A549 (cell line): ENCODE data around the gene MS4A4E. TPM values are rescaled to one million over a fixed set of nuclear protein-coding genes. Genes with fewer than 3 reads are reported as not detected.

Experiments used
- ATAC-seq, 2 experiments: fragments of 200-7000 bp in 1 of 2; fragments of >200 bp in 1 of 2; cut with Nextera tagmentation in 1 of 2; cut with Tn5 transposase in 1 of 2; 3 replicates each; pipeline versions ENCODE4 v1.8.0 to v1.9.1; 2018 to 2020; ENCODE audit warnings: mild to moderate bottlenecking in 1 of 2, moderate library complexity in 1 of 2
- CTCF ChIA-PET: fragments of 300-600 bp; sonication (Branson Sonifier 250); formaldehyde crosslinking; extraction: SDS; loops from one replicate; lab custom pipeline; 2021; ENCODE audit warnings: antibody characterized with exemption, inconsistent platforms; lab: Yijun Ruan, JAX
- POLR2A ChIA-PET: fragments of 350-600 bp; formaldehyde crosslinking; extraction: SDS; loops from one replicate; lab custom pipeline; 2021; ENCODE audit warnings: antibody characterized with exemption, inconsistent platforms; lab: Yijun Ruan, JAX
- DNase-seq, 2 experiments: peaks; one replicate each; pipeline versions ENCODE4 v3.0.0 to v3.0.0-alpha.2; 2011 to 2016; ENCODE audit warnings: low read depth in 1 of 2, low spot score in 1 of 2
- FAIRE-seq: peaks from 2 replicates; lab custom pipeline; 2011; peaks lifted over from hg19 to GRCh38; lab: Jason Lieb, UNC
- H3K27ac ChIP-seq, 2 experiments: fragments of >200 bp; sonication (Bioruptor Twin); formaldehyde crosslinking; 3 replicates each; pipeline ENCODE4 v1.5.1; 2016 to 2017
- H3K4me1 ChIP-seq: fragments of >200 bp; sonication (Bioruptor Twin); formaldehyde crosslinking; 3 replicates; pipeline ENCODE4 v1.6.1; 2016
- H3K4me2 ChIP-seq: fragments of >200 bp; sonication (Bioruptor Twin); formaldehyde crosslinking; 3 replicates; pipeline ENCODE4 v1.6.1; 2016
- H3K4me3 ChIP-seq: fragments of >200 bp; sonication (Bioruptor Twin); formaldehyde crosslinking; 3 replicates; pipeline ENCODE4 v1.5.1; 2016
- H3K9me3 ChIP-seq: fragments of >200 bp; sonication (Bioruptor Twin); formaldehyde crosslinking; 3 replicates; pipeline ENCODE4 v1.6.1; 2016
- ATOH8 ChIP-seq: fragments of 250-450 bp; sonication (Bioruptor Pico); IDR thresholded peaks from 2 replicates; pipeline ENCODE4 v1.5.0; 2020; ENCODE audit warnings: low read depth, mild to moderate bottlenecking, moderate library complexity
- CEBPB ChIP-seq, 2 experiments: fragments of >200 bp in 1 of 2; sonication (Bioruptor Twin) in 1 of 2; formaldehyde crosslinking in 1 of 2; IDR thresholded peaks; 2 replicates each; pipeline ENCODE4 v1.6.1; 2012 to 2016
- CHD2 ChIP-seq: fragments of 150-350 bp; IDR thresholded peaks from 2 replicates; pipeline ENCODE4 v1.6.1; 2014; ENCODE audit warnings: low read length; ENCODE audit not compliant: partially characterized antibody
- CTCF ChIP-seq: fragments of >200 bp; sonication (Bioruptor Twin); formaldehyde crosslinking; IDR thresholded peaks from 3 replicates; pipeline ENCODE4 v1.5.1; 2016
- E2F6 ChIP-seq: IDR thresholded peaks from 2 replicates; pipeline ENCODE4 v1.6.1; 2012; ENCODE audit warnings: low read depth, borderline replicate concordance
- ESRRA ChIP-seq: fragments of 150-350 bp; IDR thresholded peaks from 2 replicates; pipeline ENCODE4 v1.6.1; 2014; ENCODE audit warnings: mild to moderate bottlenecking, low read length, borderline replicate concordance
- FOSL2 ChIP-seq, 2 experiments: fragments of 450-650 bp in 1 of 2; fragments of >200 bp in 1 of 2; sonication (Bioruptor Twin) in 1 of 2; formaldehyde crosslinking; IDR thresholded peaks; 2 replicates each; pipeline versions ENCODE4 v1.5.0 to v1.6.1; 2016 to 2020; ENCODE audit warnings: mild to moderate bottlenecking in 1 of 2, moderate library complexity in 1 of 2
- GATA3 ChIP-seq: IDR thresholded peaks from 2 replicates; pipeline ENCODE4 v1.6.1; 2012; ENCODE audit warnings: borderline replicate concordance
- HES2 ChIP-seq: fragments of >200 bp; sonication (Bioruptor Twin); formaldehyde crosslinking; IDR thresholded peaks from 2 replicates; pipeline ENCODE4 v1.6.1; 2016
- HEYL ChIP-seq: fragments of 250-450 bp; sonication (Bioruptor Pico); IDR thresholded peaks from 2 replicates; pipeline ENCODE4 v1.8.0; 2021; ENCODE audit warnings: mild to moderate bottlenecking, moderate library complexity
- JUNB ChIP-seq: fragments of >200 bp; sonication (Bioruptor Twin); formaldehyde crosslinking; IDR thresholded peaks from 2 replicates; pipeline ENCODE4 v1.6.1; 2016
- KDM5A ChIP-seq: fragments of 200-600 bp; sonication (generic); IDR thresholded peaks from 2 replicates; pipeline ENCODE4 v1.6.1; 2016; ENCODE audit warnings: antibody characterized with exemption, mild to moderate bottlenecking
- NFE2L2 ChIP-seq: fragments of 150-350 bp; conservative IDR thresholded peaks from 2 replicates; pipeline ENCODE4 v1.6.1; 2014; ENCODE audit warnings: low read length
- NPAS2 ChIP-seq: fragments of 250-450 bp; sonication (Bioruptor Pico); IDR thresholded peaks from 2 replicates; pipeline ENCODE4 v1.8.0; 2022; ENCODE audit warnings: mild to moderate bottlenecking, moderate library complexity, borderline replicate concordance
- PBX3 ChIP-seq: IDR thresholded peaks from 2 replicates; pipeline ENCODE4 v1.6.1; 2012
- POLR2A ChIP-seq: IDR thresholded peaks from 2 replicates; pipeline ENCODE4 v1.6.1; 2012; ENCODE audit warnings: mild to moderate bottlenecking, low read length
- RAD21 ChIP-seq, 2 experiments: fragments of >200 bp in 1 of 2; sonication (Bioruptor Twin) in 1 of 2; formaldehyde crosslinking in 1 of 2; IDR thresholded peaks in 1 of 2; conservative IDR thresholded peaks in 1 of 2; 2 replicates in 1 of 2; 3 replicates in 1 of 2; pipeline ENCODE4 v1.6.1; 2012 to 2018; ENCODE audit warnings: inconsistent platforms in 1 of 2
- RCOR1 ChIP-seq: fragments of 150-350 bp; IDR thresholded peaks from 2 replicates; pipeline ENCODE4 v1.6.1; 2014; ENCODE audit warnings: antibody characterized with exemption, low read length, low read depth
- REST ChIP-seq: fragments of 200-600 bp; sonication (generic); IDR thresholded peaks from 2 replicates; pipeline ENCODE4 v1.6.1; 2016; ENCODE audit warnings: antibody characterized with exemption, mild to moderate bottlenecking, moderate library complexity
- SMC3 ChIP-seq: fragments of >200 bp; sonication (Bioruptor Twin); formaldehyde crosslinking; IDR thresholded peaks from 3 replicates; pipeline ENCODE4 v1.6.1; 2018; ENCODE audit warnings: inconsistent platforms
- ZC3H11A ChIP-seq: fragments of 450-650 bp; IDR thresholded peaks from 2 replicates; pipeline ENCODE4 v1.6.1; 2014; ENCODE audit warnings: antibody characterized with exemption, mild to moderate bottlenecking
- ZFP36 ChIP-seq: fragments of 450-650 bp; IDR thresholded peaks from 2 replicates; pipeline ENCODE4 v1.6.1; 2014; ENCODE audit warnings: borderline replicate concordance; ENCODE audit not compliant: partially characterized antibody
- WGBS: methylation state at CpG from one replicate; pipeline ENCODE4 v1.1.6; 2017; ENCODE audit errors: missing lambda C conversion rate; 5-methylcytosine and 5-hydroxymethylcytosine counted together
- polyA plus RNA-seq, 4 experiments: library from polyadenylated mRNA; depleted of rRNA in 3 of 4; stranded (reverse); fragments of >200 nt; fragmentation: RNase III in 1 of 4; extraction: RNeasy Plus Mini Kit Qiagen cat#74134 plus additional on column Dnase treatment in 1 of 4; gene quantifications; 2 replicates in 3 of 4; 3 replicates in 1 of 4; pipeline ENCODE4 v1.2.3, GENCODE V29; 2011 to 2017

The MS4A4E gene
- polyA plus RNA-seq, 2 of the 4 experiments (the other 2 are of a cell fraction): not detected

GRCh38 chr11:60161107-60161506 lies 81.8 kb downstream of the MS4A4E start:
- H3K4me3 ChIP-seq: no peak overlapping the region
- H3K9me3 ChIP-seq: no peaks in the 10 kb centered on the region
- no peak for TF ChIP-seq ESRRA
- no peak for TF ChIP-seq RAD21 (conservative IDR thresholded peaks at IDR 0.05 in 1 of 2, IDR thresholded peaks at IDR 0.05 in 1 of 2)
- TF ChIP-seq POLR2A: no peak
- TF ChIP-seq CEBPB (IDR thresholded peaks at IDR 0.05): no peak
- TF ChIP-seq JUNB: no peak
- no peak for TF ChIP-seq HEYL (CRISPR knock-in tag)
- TF ChIP-seq FOSL2 (IDR thresholded peaks at IDR 0.05): no peak
- TF ChIP-seq FOSL2 (CRISPR knock-in tag; IDR thresholded peaks at IDR 0.05): no peak
- no peak for TF ChIP-seq HES2
- no peak for TF ChIP-seq RCOR1
- TF ChIP-seq REST: no peak
- no peak for TF ChIP-seq ZC3H11A
- TF ChIP-seq CTCF: no peak
- no peak for TF ChIP-seq PBX3
- TF ChIP-seq NPAS2 (CRISPR knock-in tag): no peak
- no peaks in the 10 kb centered on the region for H3K4me1 ChIP-seq
- WGBS: 0% methylated on average over 2 of the region's 2 CpGs
- ATAC-seq (no peak), DNase-seq (no peak), FAIRE-seq (no peak)
- no peak overlapping the region for H3K27ac ChIP-seq
- POLR2A ChIA-PET: no interaction called here
- no peak overlapping the region for H3K4me2 ChIP-seq
- CTCF ChIA-PET: no interaction called here

GRCh38 chr11:60159868-60160267 lies 83.1 kb downstream of the MS4A4E start:
- Histone ChIP-seq H3K9me3 (no peaks in the 10 kb centered on the region), H3K27ac (no peak overlapping the region), H3K4me1 (no peaks in the 10 kb centered on the region), H3K4me2 (no peak overlapping the region), H3K4me3 (no peak overlapping the region)
- FAIRE-seq (no peak), ATAC-seq (no peak), DNase-seq (no peak)
- POLR2A ChIA-PET: no interaction called here
- CTCF ChIA-PET: no interaction called here
- whole genome bisulfite sequencing: 0% methylated on average over 1 of the region's 1 CpG
- TF ChIP-seq GATA3 (no peak), NFE2L2 (no peak), CTCF (no peak), SMC3 (no peak), POLR2A (no peak), KDM5A (no peak), E2F6 (no peak), CHD2 (no peak), RAD21 (conservative IDR thresholded peaks at IDR 0.05 in 1 of 2, IDR thresholded peaks at IDR 0.05 in 1 of 2) (no peak), ZFP36 (no peak), ATOH8 (no peak), REST (no peak)
